HEK293 (cell line): ENCODE measurements around the gene CACNA2D3.

ENCODE experiments used
- CTCF ChIA-PET: fragments of 350-600 bp; formaldehyde crosslinking; extraction: SDS; loops from one replicate; lab custom pipeline; 2021; ENCODE audit warnings: antibody characterized with exemption; lab: Yijun Ruan, JAX
- POLR2A ChIA-PET: fragments of 300-600 bp; formaldehyde crosslinking; extraction: SDS; loops from one replicate; lab custom pipeline; 2020; ENCODE audit warnings: antibody characterized with exemption, inconsistent platforms; lab: Yijun Ruan, JAX
- H3K27ac ChIP-seq: fragments of 200-500 bp; sonication (Bioruptor generic); 2 replicates; pipeline ENCODE4 v1.5.1; 2014; ENCODE audit warnings: low read depth, low read length, control low read depth, inconsistent platforms; ENCODE audit errors: extremely low read depth
- H3K36me3 ChIP-seq, 2 experiments: fragments of 200-500 bp in 1 of 2; sonication (Bioruptor generic) in 1 of 2; 1 replicate in 1 of 2; 2 replicates in 1 of 2; pipeline ENCODE4 v1.5.1; 2014 to 2017; ENCODE audit warnings: inconsistent platforms in 2 of 2, low read length in 2 of 2; ENCODE audit not compliant: control insufficient read depth in 2 of 2, insufficient read depth in 1 of 2
- H3K4me1 ChIP-seq: fragments of 200-500 bp; sonication (Bioruptor generic); 2 replicates; pipeline ENCODE4 v1.5.1; 2014; ENCODE audit warnings: mild to moderate bottlenecking, low read length, inconsistent platforms; ENCODE audit not compliant: control insufficient read depth, insufficient read depth
- H3K4me3 ChIP-seq: 2 replicates; pipeline ENCODE4 v1.5.1; 2011; ENCODE audit warnings: low read depth, mild to moderate bottlenecking, control low read depth, low read length, moderate library complexity
- H3K9me3 ChIP-seq: fragments of 200-500 bp; sonication (Bioruptor generic); 2 replicates; pipeline ENCODE4 v1.5.1; 2014; ENCODE audit warnings: low read depth, low read length, inconsistent platforms; ENCODE audit not compliant: control insufficient read depth, insufficient read depth
- AEBP2 ChIP-seq: fragments of 450-650 bp; formaldehyde crosslinking; IDR thresholded peaks from 2 replicates; pipeline ENCODE4 v1.5.1; 2016; ENCODE audit warnings: missing biosample characterization, missing genetic modification characterization, borderline replicate concordance
- PRDM2 ChIP-seq: fragments of 450-650 bp; formaldehyde crosslinking; IDR thresholded peaks from 2 replicates; pipeline ENCODE4 v1.5.1; 2016; ENCODE audit warnings: missing biosample characterization, missing genetic modification characterization, borderline replicate concordance
- SP7 ChIP-seq: fragments of 450-650 bp; formaldehyde crosslinking; IDR thresholded peaks from 2 replicates; pipeline ENCODE4 v1.5.1; 2016; ENCODE audit warnings: missing biosample characterization, missing genetic modification characterization
- TSHZ1 ChIP-seq: fragments of 450-650 bp; formaldehyde crosslinking; IDR thresholded peaks from 2 replicates; pipeline ENCODE4 v1.5.1; 2016; ENCODE audit warnings: missing biosample characterization, missing genetic modification characterization, borderline replicate concordance
- YY2 ChIP-seq: fragments of 450-650 bp; formaldehyde crosslinking; IDR thresholded peaks from 2 replicates; pipeline ENCODE4 v1.5.1; 2016; ENCODE audit warnings: missing biosample characterization, missing genetic modification characterization
- ZNF155 ChIP-seq: fragments of 450-650 bp; formaldehyde crosslinking; IDR thresholded peaks from 2 replicates; pipeline ENCODE4 v1.5.1; 2016; ENCODE audit warnings: missing biosample characterization, missing genetic modification characterization
- ZNF16 ChIP-seq: fragments of 450-650 bp; formaldehyde crosslinking; IDR thresholded peaks from 2 replicates; pipeline ENCODE4 v1.5.1; 2016; ENCODE audit warnings: low read depth, missing biosample characterization, missing genetic modification characterization
- ZNF169 ChIP-seq: fragments of 450-650 bp; formaldehyde crosslinking; IDR thresholded peaks from 2 replicates; pipeline ENCODE4 v1.5.1; 2016; ENCODE audit warnings: missing biosample characterization, missing genetic modification characterization
- ZNF223 ChIP-seq: fragments of 450-650 bp; formaldehyde crosslinking; IDR thresholded peaks from 2 replicates; pipeline ENCODE4 v1.5.1; 2016; ENCODE audit warnings: missing biosample characterization, missing genetic modification characterization
- ZNF37A ChIP-seq: fragments of 450-650 bp; IDR thresholded peaks from 2 replicates; pipeline ENCODE4 v1.5.1; 2018; ENCODE audit warnings: missing biosample characterization, missing genetic modification characterization
- ZNF473 ChIP-seq: fragments of 450-650 bp; formaldehyde crosslinking; IDR thresholded peaks from 2 replicates; pipeline ENCODE4 v1.5.1; 2017; ENCODE audit warnings: missing biosample characterization, missing genetic modification characterization
- ZNF48 ChIP-seq: fragments of 450-650 bp; formaldehyde crosslinking; IDR thresholded peaks from 2 replicates; pipeline ENCODE4 v1.5.1; 2016; ENCODE audit warnings: missing biosample characterization, missing genetic modification characterization
- ZNF560 ChIP-seq: fragments of 450-650 bp; formaldehyde crosslinking; IDR thresholded peaks from 2 replicates; pipeline ENCODE4 v1.5.1; 2017; ENCODE audit warnings: missing biosample characterization, missing genetic modification characterization, borderline replicate concordance
- ZNF580 ChIP-seq: fragments of 450-650 bp; formaldehyde crosslinking; IDR thresholded peaks from 2 replicates; pipeline ENCODE4 v1.5.1; 2016; ENCODE audit warnings: missing biosample characterization, missing genetic modification characterization
- ZNF596 ChIP-seq: fragments of 450-650 bp; IDR thresholded peaks from 2 replicates; pipeline ENCODE4 v1.5.0; 2018; ENCODE audit warnings: missing biosample characterization, mild to moderate bottlenecking, missing genetic modification characterization, moderate library complexity
- ZNF704 ChIP-seq: fragments of 450-650 bp; formaldehyde crosslinking; IDR thresholded peaks from 2 replicates; pipeline ENCODE4 v1.5.1; 2016; ENCODE audit warnings: missing biosample characterization, missing genetic modification characterization
- TF ChIP-seq, protein P1 (sequence below): fragments of 450-650 bp; IDR thresholded peaks from 2 replicates; pipeline ENCODE4 v1.5.1; 2018; ENCODE audit warnings: missing biosample characterization, missing genetic modification characterization
- TF ChIP-seq, protein P2 (sequence below): fragments of 450-650 bp; formaldehyde crosslinking; IDR thresholded peaks from 2 replicates; pipeline ENCODE4 v1.5.1; 2016; ENCODE audit warnings: missing biosample characterization, missing genetic modification characterization

The CACNA2D3 gene

DNA sequence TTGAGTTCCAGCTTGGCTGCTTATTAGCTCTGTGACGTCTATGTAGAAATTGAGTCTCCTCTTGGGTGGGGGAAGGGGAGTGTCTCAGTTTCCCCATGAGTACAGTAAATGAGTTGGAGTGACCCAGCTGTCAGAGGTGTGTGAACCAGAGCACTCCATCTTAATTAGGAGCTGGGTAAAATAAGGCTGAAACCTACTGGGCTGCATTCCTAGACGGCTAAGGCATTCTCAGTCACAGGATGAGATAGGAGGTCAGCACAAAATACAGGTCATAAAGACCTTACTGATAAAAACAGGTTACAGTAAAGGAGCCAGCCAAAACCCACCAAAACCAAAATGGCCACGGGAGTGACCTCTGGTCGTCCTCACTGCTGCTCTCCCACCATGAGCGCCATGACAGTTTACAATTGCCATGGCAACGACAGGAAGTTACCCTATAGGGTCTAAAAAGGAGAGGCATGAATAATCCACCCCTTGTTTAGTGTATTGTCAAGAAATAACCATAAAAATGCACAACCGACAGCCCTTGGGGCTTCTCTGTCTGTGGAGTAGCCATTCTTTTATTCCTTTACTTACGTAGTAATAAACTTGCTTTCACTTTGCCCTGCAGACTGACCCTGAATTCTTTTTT lies 222.4 kb downstream of the CACNA2D3 start (continued):
- TF ChIP-seq AEBP2 (tag by site-specific recombination) (no peak), PRDM2 (no peak), ZNF580 (no peak), ZNF560 (tag by site-specific recombination) (no peak)

DNA sequence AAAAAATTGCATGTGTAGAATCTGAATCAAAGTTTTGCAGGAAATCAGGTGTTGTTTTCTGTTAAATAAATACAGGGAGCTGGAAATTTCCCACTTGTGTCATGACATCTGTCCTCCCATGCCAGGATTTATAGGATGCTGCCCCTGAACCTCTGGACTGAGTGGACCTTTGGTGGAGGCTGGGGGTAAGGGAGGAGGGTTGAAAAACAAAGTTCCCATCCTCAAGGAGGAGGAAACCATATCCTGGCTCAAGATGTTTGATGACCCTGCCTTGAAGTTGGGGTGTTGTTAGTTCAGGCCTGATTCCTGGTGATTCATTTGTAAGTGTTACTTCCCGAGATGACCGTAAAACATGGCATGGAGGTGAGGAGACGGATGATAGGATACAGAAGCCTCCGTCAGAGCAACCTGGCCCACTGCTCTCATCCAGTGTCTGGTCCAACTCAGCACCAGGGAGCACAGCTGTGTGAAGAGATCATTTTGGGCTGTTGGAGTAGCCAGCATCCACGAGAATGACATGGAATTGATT lies 223.6 kb downstream of the CACNA2D3 start:
- peaks cover 7% of the 10 kb centered on the region for H3K4me1 ChIP-seq
- no peak for TF ChIP-seq ZNF37A
- no peak for TF ChIP-seq ZNF223 (tag by site-specific recombination)
- TF ChIP-seq SP7 (tag by site-specific recombination), result no peak
- TF ChIP-seq, protein P1, sequence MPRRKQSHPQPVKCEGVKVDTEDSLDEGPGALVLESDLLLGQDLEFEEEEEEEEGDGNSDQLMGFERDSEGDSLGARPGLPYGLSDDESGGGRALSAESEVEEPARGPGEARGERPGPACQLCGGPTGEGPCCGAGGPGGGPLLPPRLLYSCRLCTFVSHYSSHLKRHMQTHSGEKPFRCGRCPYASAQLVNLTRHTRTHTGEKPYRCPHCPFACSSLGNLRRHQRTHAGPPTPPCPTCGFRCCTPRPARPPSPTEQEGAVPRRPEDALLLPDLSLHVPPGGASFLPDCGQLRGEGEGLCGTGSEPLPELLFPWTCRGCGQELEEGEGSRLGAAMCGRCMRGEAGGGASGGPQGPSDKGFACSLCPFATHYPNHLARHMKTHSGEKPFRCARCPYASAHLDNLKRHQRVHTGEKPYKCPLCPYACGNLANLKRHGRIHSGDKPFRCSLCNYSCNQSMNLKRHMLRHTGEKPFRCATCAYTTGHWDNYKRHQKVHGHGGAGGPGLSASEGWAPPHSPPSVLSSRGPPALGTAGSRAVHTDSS (tag by site-specific recombination), result no peak
- TF ChIP-seq ZNF704, result no peak
- TF ChIP-seq ZNF169 (tag by site-specific recombination), result no peak
- no peak for TF ChIP-seq ZNF16
- TF ChIP-seq, protein P2, sequence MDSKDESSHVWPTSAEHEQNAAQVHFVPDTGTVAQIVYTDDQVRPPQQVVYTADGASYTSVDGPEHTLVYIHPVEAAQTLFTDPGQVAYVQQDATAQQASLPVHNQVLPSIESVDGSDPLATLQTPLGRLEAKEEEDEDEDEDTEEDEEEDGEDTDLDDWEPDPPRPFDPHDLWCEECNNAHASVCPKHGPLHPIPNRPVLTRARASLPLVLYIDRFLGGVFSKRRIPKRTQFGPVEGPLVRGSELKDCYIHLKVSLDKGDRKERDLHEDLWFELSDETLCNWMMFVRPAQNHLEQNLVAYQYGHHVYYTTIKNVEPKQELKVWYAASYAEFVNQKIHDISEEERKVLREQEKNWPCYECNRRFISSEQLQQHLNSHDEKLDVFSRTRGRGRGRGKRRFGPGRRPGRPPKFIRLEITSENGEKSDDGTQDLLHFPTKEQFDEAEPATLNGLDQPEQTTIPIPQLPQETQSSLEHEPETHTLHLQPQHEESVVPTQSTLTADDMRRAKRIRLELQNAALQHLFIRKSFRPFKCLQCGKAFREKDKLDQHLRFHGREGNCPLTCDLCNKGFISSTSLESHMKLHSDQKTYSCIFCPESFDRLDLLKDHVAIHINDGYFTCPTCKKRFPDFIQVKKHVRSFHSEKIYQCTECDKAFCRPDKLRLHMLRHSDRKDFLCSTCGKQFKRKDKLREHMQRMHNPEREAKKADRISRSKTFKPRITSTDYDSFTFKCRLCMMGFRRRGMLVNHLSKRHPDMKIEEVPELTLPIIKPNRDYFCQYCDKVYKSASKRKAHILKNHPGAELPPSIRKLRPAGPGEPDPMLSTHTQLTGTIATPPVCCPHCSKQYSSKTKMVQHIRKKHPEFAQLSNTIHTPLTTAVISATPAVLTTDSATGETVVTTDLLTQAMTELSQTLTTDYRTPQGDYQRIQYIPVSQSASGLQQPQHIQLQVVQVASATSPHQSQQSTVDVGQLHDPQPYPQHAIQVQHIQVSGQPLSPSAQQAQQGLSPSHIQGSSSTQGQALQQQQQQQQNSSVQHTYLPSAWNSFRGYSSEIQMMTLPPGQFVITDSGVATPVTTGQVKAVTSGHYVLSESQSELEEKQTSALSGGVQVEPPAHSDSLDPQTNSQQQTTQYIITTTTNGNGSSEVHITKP (tag by site-specific recombination), result no peak
- TF ChIP-seq TSHZ1, result no peak
- no peak for TF ChIP-seq ZNF596 (tag by site-specific recombination)
- TF ChIP-seq ZNF48 (tag by site-specific recombination), result no peak
- TF ChIP-seq ZNF473 (tag by site-specific recombination), result no peak
- TF ChIP-seq YY2 (tag by site-specific recombination), result no peak
- TF ChIP-seq ZNF155, result no peak

More for the DNA sequence above, 223.6 kb downstream of the CACNA2D3 start:
- H3K27ac ChIP-seq, result no peak overlapping the region
- H3K36me3 ChIP-seq, result no peaks in the 10 kb centered on the region
- CTCF ChIA-PET, result no interaction called here
- H3K9me3 ChIP-seq, result no peaks in the 10 kb centered on the region
- POLR2A ChIA-PET, result no interaction called here
- H3K4me3 ChIP-seq, result no peak overlapping the region
